ENCODE results near the gene FAM210A. TPM values are rescaled to one million over a fixed set of nuclear protein-coding genes. Genes with fewer than 3 reads are reported as not detected.
A peak's percentile ranks its signal among the peaks of the same experiment; 100 is the strongest.

FAM210A gene
- total RNA-seq, 1 experiment from 2014 or later, result 52.7 TPM

DNA sequence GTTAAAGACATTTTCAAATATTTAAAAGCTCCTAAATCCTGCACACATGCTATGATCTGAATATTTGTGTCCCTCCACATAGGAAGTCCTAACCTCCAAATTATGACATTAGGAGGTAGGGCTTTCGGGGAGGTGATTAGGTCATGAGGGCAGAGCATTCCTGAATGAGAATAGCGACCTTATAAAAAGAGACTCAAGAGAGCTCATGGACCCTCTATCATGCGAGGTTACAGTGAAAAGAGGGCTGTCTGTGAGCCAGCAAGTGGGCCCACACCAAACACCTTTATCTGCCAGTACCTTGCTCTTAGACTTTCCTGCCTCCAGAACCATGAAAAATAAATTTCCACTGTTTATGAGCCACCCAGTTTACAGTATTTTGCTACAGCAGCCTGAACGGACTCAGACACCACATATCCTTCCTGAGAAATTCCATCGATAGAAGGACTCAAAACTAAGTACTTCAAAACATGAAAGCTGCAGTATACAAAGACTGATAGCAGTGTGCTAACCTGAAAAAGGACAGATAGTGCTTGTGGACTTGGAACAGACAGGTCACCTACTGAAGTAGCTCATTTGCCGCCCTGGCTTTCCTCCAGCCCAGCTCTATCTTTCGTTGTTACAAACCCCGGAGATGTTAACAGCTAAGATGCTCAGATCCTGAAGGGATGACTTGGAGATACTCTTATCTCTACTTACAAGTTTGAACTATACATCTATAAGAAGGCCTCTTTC is 13.8 kb downstream of the FAM210A start:
- ATAC-seq (no peak), DNase-seq (no peak)
- ChIA-PET POLR2A (ENCODE audit: unreplicated experiment) (no interaction called here), CTCF (no interaction called here)
- no peaks in the 10 kb centered on the region for H3K9me2 ChIP-seq (replicated peaks; ENCODE audit: low read length)
- no peaks in the 10 kb centered on the region for H3K27me3 ChIP-seq (ENCODE audit: low read length)
- H3K4me3 ChIP-seq (ENCODE audit: low read length), result no peak overlapping the region
- H3F3A ChIP-seq (ENCODE audit: low read length, unreplicated experiment), result no peaks in the 10 kb centered on the region
- no TSS peak for BruUV-seq (replicated peaks)
- H3K27ac ChIP-seq (ENCODE audit: low read length), result no peak overlapping the region
- no peaks in the 10 kb centered on the region for H4K20me1 ChIP-seq (ENCODE audit: low read length)
- no peak for TF ChIP-seq EZH2 (IDR thresholded peaks at IDR 0.05; ENCODE audit: low read length, unreplicated experiment)
- TF ChIP-seq, protein P1, sequence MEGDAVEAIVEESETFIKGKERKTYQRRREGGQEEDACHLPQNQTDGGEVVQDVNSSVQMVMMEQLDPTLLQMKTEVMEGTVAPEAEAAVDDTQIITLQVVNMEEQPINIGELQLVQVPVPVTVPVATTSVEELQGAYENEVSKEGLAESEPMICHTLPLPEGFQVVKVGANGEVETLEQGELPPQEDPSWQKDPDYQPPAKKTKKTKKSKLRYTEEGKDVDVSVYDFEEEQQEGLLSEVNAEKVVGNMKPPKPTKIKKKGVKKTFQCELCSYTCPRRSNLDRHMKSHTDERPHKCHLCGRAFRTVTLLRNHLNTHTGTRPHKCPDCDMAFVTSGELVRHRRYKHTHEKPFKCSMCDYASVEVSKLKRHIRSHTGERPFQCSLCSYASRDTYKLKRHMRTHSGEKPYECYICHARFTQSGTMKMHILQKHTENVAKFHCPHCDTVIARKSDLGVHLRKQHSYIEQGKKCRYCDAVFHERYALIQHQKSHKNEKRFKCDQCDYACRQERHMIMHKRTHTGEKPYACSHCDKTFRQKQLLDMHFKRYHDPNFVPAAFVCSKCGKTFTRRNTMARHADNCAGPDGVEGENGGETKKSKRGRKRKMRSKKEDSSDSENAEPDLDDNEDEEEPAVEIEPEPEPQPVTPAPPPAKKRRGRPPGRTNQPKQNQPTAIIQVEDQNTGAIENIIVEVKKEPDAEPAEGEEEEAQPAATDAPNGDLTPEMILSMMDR (conservative IDR thresholded peaks at IDR 0.05; ENCODE audit: low read depth, low read length), result no peak
- TF ChIP-seq EZH2phosphoT487 (IDR thresholded peaks at IDR 0.05; ENCODE audit: borderline replicate concordance, low read length), result no peak
- no peak overlapping the region for H3K4me2 ChIP-seq (ENCODE audit: low read length)
- peaks cover 4% of the 10 kb centered on the region; the same call in 1 of the 2 replicates for H3K9me3 ChIP-seq (ENCODE audit: low read length)
- peaks cover 27% of the 10 kb centered on the region for H3K36me3 ChIP-seq (ENCODE audit: low read depth, low read length)
- H2AFZ ChIP-seq (ENCODE audit: low read length), result no peak overlapping the region
- peaks cover 23% of the 10 kb centered on the region for H3K4me1 ChIP-seq (ENCODE audit: insufficient read depth, low read length)
- no peak overlapping the region for H3K9ac ChIP-seq (ENCODE audit: low read length)
- H3K79me2 ChIP-seq (ENCODE audit: low read length), result peaks cover 94% of the 10 kb centered on the region
- intact Hi-C loops (cut with micrococcal nuclease), result no loop called here

DNA sequence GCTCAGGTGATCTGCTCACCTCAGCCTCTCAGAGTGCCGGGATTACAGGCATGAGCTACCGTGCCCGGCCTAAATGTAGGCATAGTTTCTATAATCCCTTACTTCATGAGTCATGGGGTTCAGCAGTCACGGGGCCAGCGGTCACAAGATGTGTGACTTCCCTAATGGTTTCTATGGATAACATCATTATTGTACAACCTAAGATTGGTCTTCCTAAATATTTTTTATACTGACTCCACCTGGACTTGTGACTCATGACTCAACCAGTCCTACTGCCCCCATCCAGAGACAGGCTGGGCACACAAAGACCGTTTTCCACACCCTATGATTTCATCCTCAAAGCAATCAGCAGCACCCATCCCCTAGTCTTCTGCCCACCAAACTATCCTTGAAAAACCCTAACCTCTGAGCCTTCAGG is 15.9 kb downstream of the FAM210A start:
- H3K27ac ChIP-seq (ENCODE audit: low read length), result peak overlapping the region; percentile 78
- H3K36me3 ChIP-seq (ENCODE audit: low read depth, low read length), result peaks cover 39% of the 10 kb centered on the region
- TF ChIP-seq EZH2 (IDR thresholded peaks at IDR 0.05; ENCODE audit: low read length, unreplicated experiment) (no peak), EZH2phosphoT487 (IDR thresholded peaks at IDR 0.05; ENCODE audit: borderline replicate concordance, low read length) (no peak)
- TF ChIP-seq, protein P1 (conservative IDR thresholded peaks at IDR 0.05; ENCODE audit: low read depth, low read length), result no peak
- POLR2A ChIA-PET (ENCODE audit: unreplicated experiment), result no interaction called here
- CTCF ChIA-PET, result no interaction called here
- H3K27me3 ChIP-seq (ENCODE audit: low read length), result no peaks in the 10 kb centered on the region
- H3K79me2 ChIP-seq (ENCODE audit: low read length), result peaks cover 94% of the 10 kb centered on the region
- peak overlapping the region; percentile 19; the same call in 1 of the 2 replicates for H3K9ac ChIP-seq (ENCODE audit: low read length)
- peak; percentile 85 for DNase-seq
- H4K20me1 ChIP-seq (ENCODE audit: low read length), result no peaks in the 10 kb centered on the region
- H3K9me2 ChIP-seq (replicated peaks; ENCODE audit: low read length), result no peaks in the 10 kb centered on the region
- H3K4me1 ChIP-seq (ENCODE audit: insufficient read depth, low read length), result peaks cover 23% of the 10 kb centered on the region
- H3K4me3 ChIP-seq (ENCODE audit: low read length), result no peak overlapping the region
- no TSS peak for BruUV-seq (replicated peaks)
- H2AFZ ChIP-seq (ENCODE audit: low read length), result no peak overlapping the region
- H3K9me3 ChIP-seq (ENCODE audit: low read length), result peaks cover 12% of the 10 kb centered on the region
- peak overlapping the region; percentile 23 for H3K4me2 ChIP-seq (ENCODE audit: low read length)
- no peaks in the 10 kb centered on the region for H3F3A ChIP-seq (ENCODE audit: low read length, unreplicated experiment)
- intact Hi-C loops (cut with micrococcal nuclease), result no loop called here
- peak; percentile 91 for ATAC-seq

- Histone ChIP-seq H3K9ac (ENCODE audit: low read length) (no peak overlapping the region), H4K20me1 (ENCODE audit: low read length) (no peaks in the 10 kb centered on the region), H3K79me2 (ENCODE audit: low read length) (peaks cover 98% of the 10 kb centered on the region), H3K27ac (ENCODE audit: low read length) (no peak overlapping the region), H3F3A (ENCODE audit: low read length, unreplicated experiment) (no peaks in the 10 kb centered on the region), H3K4me1 (ENCODE audit: insufficient read depth, low read length) (no peaks in the 10 kb centered on the region), H2AFZ (ENCODE audit: low read length) (no peak overlapping the region), H3K9me3 (ENCODE audit: low read length) (peaks cover 53% of the 10 kb centered on the region), H3K27me3 (ENCODE audit: low read length) (no peaks in the 10 kb centered on the region), H3K9me2 (replicated peaks; ENCODE audit: low read length) (no peaks in the 10 kb centered on the region), H3K36me3 (ENCODE audit: low read depth, low read length) (peaks cover 79% of the 10 kb centered on the region), H3K4me2 (ENCODE audit: low read length) (no peak overlapping the region), H3K4me3 (ENCODE audit: low read length) (no peak overlapping the region)
- ATAC-seq (no peak), DNase-seq (peak; percentile 34)
- intact Hi-C loops (cut with micrococcal nuclease), result no loop called here
- POLR2A ChIA-PET (ENCODE audit: unreplicated experiment), result no interaction called here
- no peak for TF ChIP-seq EZH2phosphoT487 (IDR thresholded peaks at IDR 0.05; ENCODE audit: borderline replicate concordance, low read length)
- TF ChIP-seq, protein P1 (conservative IDR thresholded peaks at IDR 0.05; ENCODE audit: low read depth, low read length), result no peak
- TF ChIP-seq EZH2 (IDR thresholded peaks at IDR 0.05; ENCODE audit: low read length, unreplicated experiment), result no peak
- no TSS peak for BruUV-seq (replicated peaks)
- CTCF ChIA-PET, result no interaction called here
These were observed 22.5 kb downstream of the FAM210A start for GRCh38 chr18:13703899-13704298.
